Ishikawa (cell line): Measurements from ENCODE around the gene ZFP30.

Source experiments
- CREB1 ChIP-seq: IDR thresholded peaks from 2 replicates; pipeline ENCODE4 v1.6.1; 2012; ENCODE audit warnings: low read depth
- EP300 ChIP-seq: IDR thresholded peaks from 2 replicates; pipeline ENCODE4 v1.6.1; 2012; ENCODE audit warnings: borderline replicate concordance
- RAD21 ChIP-seq: IDR thresholded peaks from 2 replicates; pipeline ENCODE4 v1.6.1; 2012; ENCODE audit warnings: low read depth
- TAF1 ChIP-seq: IDR thresholded peaks from 2 replicates; pipeline ENCODE4 v1.6.1; 2012; ENCODE audit warnings: low read depth, mild to moderate bottlenecking

DNA sequence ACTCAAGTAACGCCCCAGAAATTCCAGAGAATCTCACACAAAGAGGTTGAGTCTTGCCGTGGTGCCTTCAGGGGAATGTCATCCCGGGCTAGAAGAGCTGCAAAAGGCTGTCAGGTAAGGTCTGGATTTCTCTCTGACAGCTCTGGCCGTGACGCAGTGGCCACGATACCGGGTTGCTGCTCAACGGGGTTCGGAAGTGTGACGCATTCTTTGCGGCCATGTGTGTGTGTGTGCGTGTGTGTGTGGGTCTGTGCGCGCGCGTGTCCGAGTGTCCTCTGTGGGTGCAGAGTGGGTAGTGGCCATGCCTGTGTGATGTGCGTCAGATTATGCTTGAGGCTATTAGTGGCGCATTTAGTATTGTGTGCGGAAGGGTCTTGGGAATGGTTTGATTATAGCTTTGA is 60.3 kb downstream of the ZFP30 start:
- TF ChIP-seq EP300 (no peak), TAF1 (no peak), CREB1 (no peak), RAD21 (no peak)
